ENCODE data around the gene RIBC1. TPM values are rescaled to one million over a fixed set of nuclear protein-coding genes. Genes with fewer than 3 reads are reported as not detected.

Gene RIBC1
- under 1 TPM; 0.48 to 0.67 TPM for total RNA-seq

- CTCF ChIA-PET, result interaction anchor here (0.6 to 2.2 kb wide), 5 partner anchors 10 to 110 kb away, joined by 4 to 7 read pairs (median 6); no protein-coding TSS in a partner anchor
- H3K36me3 Mint-ChIP-seq (ENCODE audit: low read depth), result peaks cover 14% of the 10 kb centered on the region
- no peak for DNase-seq
- peak within 1 kb of the TSS; percentile 97 for H3K27ac Mint-ChIP-seq
- peak within 1 kb of the TSS; percentile 88 for H3K4me3 Mint-ChIP-seq
- intact Hi-C loops (cut with micrococcal nuclease), result loop anchor here (1.0 to 5.0 kb wide), 8 partner anchors 11 to 1738 kb away; partner anchors contain the start of genes HSD17B10, KANTR, KDM5C and PHF8
- no peaks in the 10 kb centered on the region for H3K27me3 Mint-ChIP-seq (ENCODE audit: low read depth)
- no peaks in the 10 kb centered on the region for H3K9me3 Mint-ChIP-seq
- peaks cover 26% of the 10 kb centered on the region for H3K4me1 Mint-ChIP-seq (ENCODE audit: low read depth)
Measured at GRCh38 chrX:53422861-53423306, at the start of gene RIBC1. TSS of gene RIBC1 (plus strand) at chrX:53422873. CDS start at chrX:53426277, 3,404 bp downstream.

GRCh38 chrX:53373307-53373706 is 49.4 kb upstream of the RIBC1 start:
- CTCF ChIA-PET, result no interaction called here
- no peak overlapping the region for H3K4me3 Mint-ChIP-seq
- no peak overlapping the region for H3K27ac Mint-ChIP-seq
- intact Hi-C loops (cut with micrococcal nuclease), result loop anchor here (10.0 kb wide), 1 partner anchor 59 kb away; no protein-coding TSS in a partner anchor
- no peaks in the 10 kb centered on the region for H3K27me3 Mint-ChIP-seq (ENCODE audit: low read depth)
- H3K36me3 Mint-ChIP-seq (ENCODE audit: low read depth), result peaks cover 4% of the 10 kb centered on the region
- no peaks in the 10 kb centered on the region for H3K4me1 Mint-ChIP-seq (ENCODE audit: low read depth)
- no peak for DNase-seq
- H3K9me3 Mint-ChIP-seq, result no peaks in the 10 kb centered on the region

GRCh38 chrX:53374222-53374820 is 48.4 kb upstream of the RIBC1 start:
- H3K36me3 Mint-ChIP-seq (ENCODE audit: low read depth), result peaks cover 4% of the 10 kb centered on the region
- H3K4me3 Mint-ChIP-seq, result no peak overlapping the region
- no peaks in the 10 kb centered on the region for H3K4me1 Mint-ChIP-seq (ENCODE audit: low read depth)
- CTCF ChIA-PET, result interaction anchor here (1.2 kb wide), 1 partner anchor 61 kb away, joined by 5 read pairs; no protein-coding TSS in a partner anchor
- H3K27me3 Mint-ChIP-seq (ENCODE audit: low read depth), result no peaks in the 10 kb centered on the region
- H3K27ac Mint-ChIP-seq, result peak overlapping the region; percentile 13
- intact Hi-C loops (cut with micrococcal nuclease), result loop anchor here (10.0 kb wide), 1 partner anchor 60 kb away; no protein-coding TSS in a partner anchor
- DNase-seq, result no peak
- no peaks in the 10 kb centered on the region for H3K9me3 Mint-ChIP-seq

- no peaks in the 10 kb centered on the region for H3K27me3 Mint-ChIP-seq (ENCODE audit: low read depth)
- no peaks in the 10 kb centered on the region for H3K9me3 Mint-ChIP-seq
- no peak overlapping the region for H3K27ac Mint-ChIP-seq
- no peaks in the 10 kb centered on the region for H3K4me1 Mint-ChIP-seq (ENCODE audit: low read depth)
- no peak for DNase-seq
- CTCF ChIA-PET, result interaction anchor here (1.2 kb wide), 1 partner anchor 61 kb away, joined by 5 read pairs; no protein-coding TSS in a partner anchor
- peaks cover 4% of the 10 kb centered on the region for H3K36me3 Mint-ChIP-seq (ENCODE audit: low read depth)
- intact Hi-C loops (cut with micrococcal nuclease), result loop anchor here (10.0 kb wide), 1 partner anchor 60 kb away; no protein-coding TSS in a partner anchor
- H3K4me3 Mint-ChIP-seq, result no peak overlapping the region
Measured at GRCh38 chrX:53374923-53375322, 47.8 kb upstream of the RIBC1 start.

- Mint-ChIP-seq H3K27me3 (ENCODE audit: low read depth) (no peaks in the 10 kb centered on the region), H3K9me3 (no peaks in the 10 kb centered on the region), H3K4me1 (ENCODE audit: low read depth) (no peaks in the 10 kb centered on the region), H3K4me3 (no peak overlapping the region), H3K36me3 (ENCODE audit: low read depth) (peaks cover 13% of the 10 kb centered on the region), H3K27ac (no peak overlapping the region)
- intact Hi-C loops (cut with micrococcal nuclease), result loop anchor here (10.0 kb wide), 1 partner anchor 62 kb away; no protein-coding TSS in a partner anchor
- CTCF ChIA-PET, result interaction anchor here (1.1 kb wide), 2 partner anchors 10 to 114 kb away, joined by 3 read pairs; no protein-coding TSS in a partner anchor
- DNase-seq, result no peak
Measured at GRCh38 chrX:53376888-53377287, 45.8 kb upstream of the RIBC1 start.

GRCh38 chrX:53377464-53377863 is 45.2 kb upstream of the RIBC1 start:
- H3K4me1 Mint-ChIP-seq (ENCODE audit: low read depth), result no peaks in the 10 kb centered on the region
- peaks cover 13% of the 10 kb centered on the region for H3K36me3 Mint-ChIP-seq (ENCODE audit: low read depth)
- H3K9me3 Mint-ChIP-seq, result no peaks in the 10 kb centered on the region
- DNase-seq, result no peak
- CTCF ChIA-PET, result interaction anchor here (0.5 kb wide), 1 partner anchor 47 kb away, joined by 3 read pairs; no protein-coding TSS in a partner anchor
- no peak overlapping the region for H3K4me3 Mint-ChIP-seq
- H3K27ac Mint-ChIP-seq, result no peak overlapping the region
- intact Hi-C loops (cut with micrococcal nuclease), result loop anchor here (10.0 kb wide), 1 partner anchor 63 kb away; no protein-coding TSS in a partner anchor
- no peaks in the 10 kb centered on the region for H3K27me3 Mint-ChIP-seq (ENCODE audit: low read depth)

GRCh38 chrX:53379008-53379710 is 43.5 kb upstream of the RIBC1 start:
- no peak for DNase-seq
- peaks cover 19% of the 10 kb centered on the region for H3K36me3 Mint-ChIP-seq (ENCODE audit: low read depth)
- CTCF ChIA-PET, result interaction anchor here (0.6 to 1.6 kb wide), 2 partner anchors 62 to 66 kb away, joined by 3 to 8 read pairs; no protein-coding TSS in a partner anchor
- no peaks in the 10 kb centered on the region for H3K27me3 Mint-ChIP-seq (ENCODE audit: low read depth)
- no peak overlapping the region for H3K27ac Mint-ChIP-seq
- H3K9me3 Mint-ChIP-seq, result no peaks in the 10 kb centered on the region
- H3K4me3 Mint-ChIP-seq, result no peak overlapping the region
- intact Hi-C loops (cut with micrococcal nuclease), result loop anchor here (10.0 kb wide), 1 partner anchor 64 kb away; no protein-coding TSS in a partner anchor
- H3K4me1 Mint-ChIP-seq (ENCODE audit: low read depth), result no peaks in the 10 kb centered on the region

- no peaks in the 10 kb centered on the region for H3K27me3 Mint-ChIP-seq (ENCODE audit: low read depth)
- CTCF ChIA-PET, result interaction anchor here (1.6 kb wide), 1 partner anchor 63 kb away, joined by 8 read pairs; no protein-coding TSS in a partner anchor
- DNase-seq, result no peak
- H3K36me3 Mint-ChIP-seq (ENCODE audit: low read depth), result peaks cover 19% of the 10 kb centered on the region
- no peak overlapping the region for H3K4me3 Mint-ChIP-seq
- no peaks in the 10 kb centered on the region for H3K4me1 Mint-ChIP-seq (ENCODE audit: low read depth)
- no peak overlapping the region for H3K27ac Mint-ChIP-seq
- intact Hi-C loops (cut with micrococcal nuclease), result loop anchor here (10.0 kb wide), 1 partner anchor 65 kb away; no protein-coding TSS in a partner anchor
- no peaks in the 10 kb centered on the region for H3K9me3 Mint-ChIP-seq
Measured at GRCh38 chrX:53379747-53380146, 42.9 kb upstream of the RIBC1 start.

- CTCF ChIA-PET, result no interaction called here
Measured at GRCh38 chrX:53383376-53384076, 39.1 kb upstream of the RIBC1 start.

GRCh38 chrX:53395605-53396298 is 26.9 kb upstream of the RIBC1 start:
- Mint-ChIP-seq H3K9me3 (no peaks in the 10 kb centered on the region), H3K4me1 (ENCODE audit: low read depth) (no peaks in the 10 kb centered on the region), H3K4me3 (no peak overlapping the region), H3K27ac (no peak overlapping the region), H3K36me3 (ENCODE audit: low read depth) (peaks cover 26% of the 10 kb centered on the region), H3K27me3 (ENCODE audit: low read depth) (no peaks in the 10 kb centered on the region)
- CTCF ChIA-PET, result no interaction called here
- intact Hi-C loops (cut with micrococcal nuclease), result loop anchor here (10.0 kb wide), 1 partner anchor 139 kb away; no protein-coding TSS in a partner anchor
- DNase-seq, result no peak

More at GRCh38 chrX:53383376-53384076, 39.1 kb upstream of the RIBC1 start:
- no peak for DNase-seq
- intact Hi-C loops (cut with micrococcal nuclease), result no loop called here
- H3K27me3 Mint-ChIP-seq (ENCODE audit: low read depth), result no peaks in the 10 kb centered on the region
- no peak overlapping the region for H3K4me3 Mint-ChIP-seq
- H3K36me3 Mint-ChIP-seq (ENCODE audit: low read depth), result peaks cover 17% of the 10 kb centered on the region
- no peaks in the 10 kb centered on the region for H3K9me3 Mint-ChIP-seq
- H3K4me1 Mint-ChIP-seq (ENCODE audit: low read depth), result no peaks in the 10 kb centered on the region
- peak overlapping the region; percentile 69 for H3K27ac Mint-ChIP-seq

- CTCF ChIA-PET, result no interaction called here
- Mint-ChIP-seq H3K27me3 (ENCODE audit: low read depth) (no peaks in the 10 kb centered on the region), H3K27ac (no peak overlapping the region), H3K9me3 (no peaks in the 10 kb centered on the region), H3K4me1 (ENCODE audit: low read depth) (no peaks in the 10 kb centered on the region), H3K4me3 (no peak overlapping the region), H3K36me3 (ENCODE audit: low read depth) (peaks cover 33% of the 10 kb centered on the region)
- DNase-seq, result no peak
- intact Hi-C loops (cut with micrococcal nuclease), result loop anchor here (10.0 kb wide), 1 partner anchor 137 kb away; no protein-coding TSS in a partner anchor
Measured at GRCh38 chrX:53398216-53398615, 24.5 kb upstream of the RIBC1 start.

All from activated naive CD4-positive, alpha-beta T cell treated with anti-CD3 and anti-CD28 coated beads for 36 hours (primary cell).